ENCODE results near the gene MATCAP1. TPM values are rescaled to one million over a fixed set of nuclear protein-coding genes. Genes with fewer than 3 reads are reported as not detected.

The MATCAP1 gene
- total and polyA plus RNA-seq, 8 donors, result 36.8 to 66.9 (median 57.0) TPM

- intact Hi-C loops (cut with DNase I), result no loop called here
- peaks cover 33 to 66% of the 10 kb centered on the region in 2 donors for H3K4me1 ChIP-seq
- H3K36me3 ChIP-seq, result no peaks in the 10 kb centered on the region
- peak in 1 of 4 donors; percentile 78 for DNase-seq
- H3K27me3 ChIP-seq, result peaks cover 18 to 90% of the 10 kb centered on the region in 2 donors
- H3K27ac ChIP-seq, result peak overlapping the region; percentile 81 to 90
- peak overlapping the region; percentile 29 to 43 for H3K4me3 ChIP-seq
- no peaks in the 10 kb centered on the region for H3K9me3 ChIP-seq
- TF ChIP-seq CTCF (IDR thresholded peaks at IDR 0.05), result peak; percentile 33 to 46
- ATAC-seq, result no peak
Observed at GRCh38 chr16:67169642-67170167, 14.1 kb downstream of the MATCAP1 start.

- TF ChIP-seq CTCF (IDR thresholded peaks at IDR 0.05), result no peak
- peak in 1 of 4 donors; percentile 39 for DNase-seq
- Histone ChIP-seq H3K36me3 (no peaks in the 10 kb centered on the region), H3K9me3 (no peaks in the 10 kb centered on the region), H3K27ac (no peak overlapping the region), H3K4me3 (no peak overlapping the region), H3K27me3 (peaks cover 18 to 90% of the 10 kb centered on the region in 2 donors), H3K4me1 (peaks cover 32 to 66% of the 10 kb centered on the region in 2 donors)
- intact Hi-C loops (cut with DNase I), result no loop called here
- ATAC-seq, result no peak
Observed at GRCh38 chr16:67169011-67169451, 14.7 kb downstream of the MATCAP1 start.

- DNase-seq, result peak in 1 of 4 donors; percentile 61
- Histone ChIP-seq H3K36me3 (no peaks in the 10 kb centered on the region), H3K4me1 (peaks cover 39 to 66% of the 10 kb centered on the region in 2 donors), H3K4me3 (no peak overlapping the region), H3K27ac (no peak overlapping the region), H3K27me3 (peaks cover 25 to 92% of the 10 kb centered on the region in 2 donors), H3K9me3 (no peaks in the 10 kb centered on the region)
- no peak for ATAC-seq
- TF ChIP-seq CTCF (IDR thresholded peaks at IDR 0.05), result no peak
- intact Hi-C loops (cut with DNase I), result no loop called here
Observed at GRCh38 chr16:67167588-67167987, 16.2 kb downstream of the MATCAP1 start.

- H3K4me1 ChIP-seq, result peaks cover 45 to 69% of the 10 kb centered on the region in 2 donors
- ATAC-seq, result no peak
- H3K9me3 ChIP-seq, result no peaks in the 10 kb centered on the region
- no peak overlapping the region for H3K27ac ChIP-seq
- no peaks in the 10 kb centered on the region for H3K36me3 ChIP-seq
- intact Hi-C loops (cut with DNase I), result no loop called here
- TF ChIP-seq CTCF (IDR thresholded peaks at IDR 0.05), result no peak
- H3K27me3 ChIP-seq, result peaks cover 25 to 100% of the 10 kb centered on the region in 2 donors
- no peak overlapping the region for H3K4me3 ChIP-seq
- no peak for DNase-seq
Observed at GRCh38 chr16:67166598-67167168, 17.1 kb downstream of the MATCAP1 start.

- Histone ChIP-seq H3K4me3 (no peak overlapping the region), H3K27me3 (peaks cover 25 to 100% of the 10 kb centered on the region in 2 donors), H3K4me1 (peaks cover 49 to 69% of the 10 kb centered on the region in 2 donors), H3K36me3 (no peaks in the 10 kb centered on the region), H3K9me3 (no peaks in the 10 kb centered on the region), H3K27ac (no peak overlapping the region)
- DNase-seq (no peak), ATAC-seq (no peak)
- intact Hi-C loops (cut with DNase I), result no loop called here
- no peak for TF ChIP-seq CTCF (IDR thresholded peaks at IDR 0.05)
Observed at GRCh38 chr16:67166110-67166547, 17.6 kb downstream of the MATCAP1 start.
